GM19351 (cell line): ENCODE measurements around the gene ATOH8.

Experiments
- ATAC-seq: cut with Tn5 transposase; IDR thresholded peaks from one replicate; pipeline ENCODE4 v1.9.1; 2021; ENCODE audit warnings: mild to moderate bottlenecking, moderate library complexity; ENCODE audit not compliant: unreplicated experiment

ATOH8 gene

GRCh38 chr2:85718885-85719492, 34.8 kb upstream of the ATOH8 start:
- ATAC-seq: no peak

- no peak for ATAC-seq
Measured at GRCh38 chr2:85719609-85720240, 34.1 kb upstream of the ATOH8 start.

GRCh38 chr2:85720533-85720932, 33.3 kb upstream of the ATOH8 start:
- no peak for ATAC-seq

- no peak for ATAC-seq
Measured at GRCh38 chr2:85721641-85722040, 32.1 kb upstream of the ATOH8 start.

GRCh38 chr2:85722519-85722918, 31.3 kb upstream of the ATOH8 start:
- ATAC-seq: no peak

GRCh38 chr2:85723707-85724360, 30.0 kb upstream of the ATOH8 start:
- no peak for ATAC-seq

- ATAC-seq: no peak
Measured at GRCh38 chr2:85724731-85725181, 29.0 kb upstream of the ATOH8 start.

GRCh38 chr2:85725451-85725850, 28.3 kb upstream of the ATOH8 start:
- ATAC-seq: no peak

- ATAC-seq: no peak
Measured at GRCh38 chr2:85727798-85728197, 26.0 kb upstream of the ATOH8 start.

GRCh38 chr2:85728342-85728741, 25.4 kb upstream of the ATOH8 start:
- ATAC-seq: no peak

GRCh38 chr2:85728883-85729824, 24.6 kb upstream of the ATOH8 start:
- ATAC-seq: no peak

GRCh38 chr2:85729825-85730510, 23.8 kb upstream of the ATOH8 start:
- no peak for ATAC-seq

GRCh38 chr2:85730686-85731230, 23.0 kb upstream of the ATOH8 start:
- ATAC-seq: no peak

- ATAC-seq: no peak
Measured at GRCh38 chr2:85731606-85732005, 22.2 kb upstream of the ATOH8 start.

GRCh38 chr2:85732467-85733120, 21.2 kb upstream of the ATOH8 start:
- no peak for ATAC-seq

GRCh38 chr2:85733121-85733960, 20.4 kb upstream of the ATOH8 start:
- no peak for ATAC-seq

- no peak for ATAC-seq
Measured at GRCh38 chr2:85734015-85734414, 19.8 kb upstream of the ATOH8 start.

GRCh38 chr2:85734942-85735608, 18.7 kb upstream of the ATOH8 start:
- ATAC-seq: no peak
